GM19043 (cell line): ENCODE data around the gene LPIN3.

Experiments used
- ATAC-seq: cut with Tn5 transposase; IDR thresholded peaks from one replicate; pipeline ENCODE4 v1.9.1; 2021; ENCODE audit warnings: low read depth; ENCODE audit not compliant: unreplicated experiment

LPIN3 gene

DNA sequence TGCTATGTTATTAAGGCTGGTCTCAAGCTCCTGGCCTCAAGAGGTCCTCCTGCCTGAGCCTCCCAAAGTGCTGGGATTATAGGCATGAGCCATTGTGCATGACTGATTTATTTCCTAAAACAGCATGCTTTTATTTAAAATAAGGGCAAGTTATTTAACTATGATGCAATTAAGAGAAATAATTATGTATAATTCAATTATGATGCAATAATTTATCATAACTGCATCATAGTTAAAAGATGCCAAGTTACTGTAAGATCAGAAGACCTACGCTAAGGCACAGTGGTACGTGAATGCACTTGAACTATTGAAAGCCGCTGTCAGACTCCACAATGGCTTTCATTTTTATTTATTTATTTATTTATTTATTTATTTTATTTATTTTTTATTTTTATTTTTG is 50.3 kb downstream of the LPIN3 start:
- no peak for ATAC-seq

DNA sequence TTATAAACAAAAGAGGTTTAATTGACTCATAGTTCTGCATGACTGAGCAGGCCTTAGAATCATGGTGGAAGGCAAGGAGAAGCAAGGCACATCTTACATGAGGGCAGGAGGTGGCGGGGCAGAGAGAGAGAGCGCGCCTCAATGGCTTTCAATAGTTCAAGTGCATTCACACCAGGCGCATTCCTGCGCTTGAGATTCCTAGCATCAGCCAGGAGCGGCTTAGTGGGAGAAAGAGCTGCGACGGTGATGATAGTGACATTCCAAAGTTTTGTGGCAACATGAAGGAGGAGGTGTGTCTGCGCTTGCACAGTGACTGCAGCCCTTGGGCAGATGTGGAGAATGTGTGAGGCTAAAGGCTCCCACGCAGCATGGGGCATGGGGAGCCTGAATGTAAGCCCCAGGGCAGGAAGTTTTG is 51.0 kb downstream of the LPIN3 start:
- ATAC-seq: no peak

DNA sequence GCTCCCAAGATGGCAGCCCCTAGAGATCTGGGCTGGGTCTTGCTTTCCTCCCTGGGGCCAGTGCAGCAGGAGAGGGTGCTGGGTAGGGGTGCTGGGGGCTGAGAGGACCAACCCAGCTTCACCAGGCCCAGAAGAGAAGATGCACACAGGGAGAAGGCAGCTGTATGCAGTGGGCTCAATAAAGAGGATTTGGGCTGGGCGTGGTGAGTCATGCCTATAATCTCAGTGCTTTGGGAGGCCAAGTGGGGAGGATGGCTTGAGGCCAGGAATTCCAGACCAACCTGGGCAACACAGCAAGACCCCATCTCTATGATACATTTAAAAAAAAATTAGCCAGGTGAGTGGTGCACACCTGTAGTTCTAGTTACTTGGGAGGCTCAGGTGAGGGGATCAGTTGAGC is 51.7 kb downstream of the LPIN3 start:
- ATAC-seq: no peak

DNA sequence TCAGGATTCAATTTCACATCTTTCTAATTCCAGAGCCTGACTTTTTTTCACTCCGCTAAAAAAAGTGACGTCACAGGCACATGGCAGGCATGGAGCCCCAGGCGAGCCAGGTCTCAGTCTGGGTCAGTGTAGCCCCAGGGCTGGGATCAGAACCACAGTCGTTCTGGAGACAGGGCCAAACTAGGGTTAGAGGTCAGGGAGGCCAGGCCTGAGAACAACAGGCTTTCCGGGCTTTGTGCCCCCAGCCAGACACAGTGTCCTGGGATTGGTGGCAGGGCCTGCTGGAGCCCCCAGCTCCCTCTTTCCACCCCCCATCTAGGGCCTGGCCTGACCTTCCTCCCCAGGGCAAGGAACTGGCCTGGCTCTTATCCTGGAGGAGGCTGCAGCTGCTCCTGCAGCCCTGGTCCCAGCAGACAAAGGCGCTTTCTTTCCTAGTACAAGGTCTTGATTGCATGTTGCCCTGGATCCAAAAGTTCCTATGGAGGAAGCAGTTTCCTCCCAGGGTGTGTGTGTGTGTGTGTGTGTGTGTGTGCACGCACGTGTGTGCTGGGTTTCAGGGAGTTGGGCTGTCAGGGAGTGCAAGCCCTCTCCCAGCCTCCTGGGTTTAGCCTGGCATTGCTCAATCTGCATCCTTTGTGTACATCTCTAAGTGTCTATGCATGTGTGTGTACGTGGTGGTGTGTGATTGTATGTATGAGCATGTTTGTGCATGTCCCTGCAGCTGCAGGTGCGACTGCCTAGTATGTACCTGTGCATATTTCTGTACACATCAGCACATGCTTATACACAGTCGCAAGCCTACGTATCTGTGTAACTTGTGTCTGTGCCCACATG is 52.5 kb downstream of the LPIN3 start:
- ATAC-seq: no peak

DNA sequence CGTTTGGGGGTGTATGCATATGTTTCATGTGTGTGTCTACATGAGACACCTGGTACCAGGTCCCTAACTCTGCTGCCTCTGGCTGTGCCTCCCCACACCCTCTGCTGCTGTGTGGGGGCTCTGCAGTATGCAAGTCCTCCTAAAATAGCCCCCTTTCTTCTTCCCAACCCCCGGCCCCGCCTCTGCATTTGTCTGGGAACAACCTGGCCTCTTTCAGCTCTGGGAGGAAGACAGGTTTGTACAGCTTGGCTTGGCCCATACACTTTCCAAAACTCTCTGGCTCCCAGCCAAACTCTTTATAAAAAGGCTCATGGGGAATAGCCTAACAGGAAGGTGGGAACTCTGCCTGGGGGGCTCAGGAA is 53.1 kb downstream of the LPIN3 start:
- ATAC-seq: no peak

DNA sequence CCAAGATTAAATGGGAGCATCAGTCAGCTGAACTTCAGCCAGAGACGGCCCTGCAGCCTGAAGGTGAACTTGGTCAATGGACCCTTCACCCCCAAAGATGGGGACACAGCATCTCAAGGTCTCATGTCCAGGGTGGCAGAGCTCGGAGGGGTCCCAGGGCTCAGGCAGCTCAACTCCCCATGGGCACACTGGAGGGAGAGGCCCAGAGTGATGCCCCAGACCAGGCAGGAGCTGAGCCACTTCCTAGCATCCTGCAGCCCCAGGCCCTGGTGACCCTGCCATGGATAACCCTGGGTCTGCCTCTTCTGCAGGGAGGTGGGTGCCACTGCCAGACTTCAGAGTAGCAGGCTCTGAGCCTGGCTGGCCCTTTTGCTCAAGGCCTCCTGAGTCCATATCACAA is 53.5 kb downstream of the LPIN3 start:
- ATAC-seq: no peak

DNA sequence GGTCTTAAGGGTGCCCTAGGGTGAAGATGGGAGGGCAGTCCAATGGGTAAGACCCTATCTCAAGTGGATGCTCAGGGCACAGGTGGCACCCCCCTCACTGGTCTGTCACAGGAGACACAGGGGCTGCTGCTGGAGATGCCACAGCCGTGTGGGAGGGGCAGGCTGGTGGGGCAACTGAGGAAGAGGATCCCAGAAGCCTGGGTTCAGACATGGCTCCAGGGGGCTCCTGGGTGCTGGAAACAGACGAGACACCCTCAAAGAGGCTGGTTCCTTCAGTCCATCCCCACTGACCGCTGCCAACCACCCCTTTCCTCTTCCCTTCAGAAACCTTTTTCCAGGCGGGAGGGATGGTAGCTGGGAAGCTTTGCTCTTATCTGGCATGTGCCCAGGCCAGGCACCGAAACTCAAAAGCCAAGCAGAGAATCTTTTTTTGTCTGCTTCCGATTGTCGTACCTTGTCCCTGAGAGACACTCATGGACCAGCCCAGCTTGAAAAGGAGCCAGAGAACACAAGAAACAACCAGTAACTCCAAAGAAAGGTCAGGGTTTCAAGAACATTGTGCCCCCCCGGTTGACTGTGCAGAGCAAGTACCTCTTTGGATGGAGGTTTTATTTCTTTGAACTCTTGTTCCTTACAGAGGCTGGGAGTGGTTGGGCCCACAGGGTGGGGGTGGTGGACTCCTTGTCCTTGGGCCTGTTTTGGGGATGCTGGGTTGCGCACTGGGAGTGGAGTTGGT is 54.5 kb downstream of the LPIN3 start:
- ATAC-seq: no peak

DNA sequence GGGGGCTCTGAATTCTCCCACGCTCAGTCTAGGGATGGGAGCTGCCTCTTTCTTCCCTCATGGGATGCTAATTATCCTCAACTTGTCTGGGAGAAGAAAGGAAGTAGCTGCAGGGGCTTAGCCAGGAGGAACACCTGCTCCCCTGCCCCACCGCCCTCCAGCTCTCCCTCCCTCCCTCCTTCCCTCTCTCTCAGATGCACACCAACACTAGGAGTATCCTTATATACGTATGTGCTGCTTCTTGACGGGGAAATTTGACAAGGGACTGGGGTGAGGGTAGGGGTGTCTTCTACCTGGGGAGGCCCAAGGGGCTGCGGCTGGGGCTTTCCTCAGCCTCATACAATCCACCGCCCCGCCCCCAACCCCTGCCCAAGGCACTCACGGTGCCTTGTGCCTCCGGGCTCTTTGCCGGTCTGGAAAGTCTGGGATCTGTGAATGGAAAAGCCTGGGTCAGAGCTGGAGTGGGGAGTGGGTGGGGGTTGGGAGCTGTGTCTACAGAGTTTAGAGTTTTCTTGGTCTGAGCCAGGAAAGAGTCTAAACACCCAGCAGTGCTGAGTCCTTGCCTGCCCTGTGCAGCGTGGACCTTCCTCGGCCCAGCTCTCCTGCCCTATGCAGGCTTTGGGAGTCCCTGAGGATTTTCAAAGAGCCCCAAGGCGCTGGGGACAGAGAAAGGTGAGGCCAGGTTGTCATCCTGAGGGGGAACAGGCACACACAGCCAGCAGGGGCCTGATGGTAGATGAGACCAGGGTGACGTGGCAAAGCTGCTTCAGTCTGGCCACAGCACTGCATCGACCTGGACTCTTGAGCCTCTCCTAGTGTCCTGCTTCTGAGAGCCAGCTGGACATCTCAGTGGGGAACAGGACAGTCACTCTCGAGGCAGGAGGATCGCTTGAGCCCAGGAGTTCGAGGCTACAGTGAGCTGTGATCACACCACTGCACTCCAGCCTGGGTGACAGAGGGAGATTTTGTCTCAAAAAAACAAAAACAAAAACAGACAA is 55.3 kb downstream of the LPIN3 start:
- no peak for ATAC-seq

DNA sequence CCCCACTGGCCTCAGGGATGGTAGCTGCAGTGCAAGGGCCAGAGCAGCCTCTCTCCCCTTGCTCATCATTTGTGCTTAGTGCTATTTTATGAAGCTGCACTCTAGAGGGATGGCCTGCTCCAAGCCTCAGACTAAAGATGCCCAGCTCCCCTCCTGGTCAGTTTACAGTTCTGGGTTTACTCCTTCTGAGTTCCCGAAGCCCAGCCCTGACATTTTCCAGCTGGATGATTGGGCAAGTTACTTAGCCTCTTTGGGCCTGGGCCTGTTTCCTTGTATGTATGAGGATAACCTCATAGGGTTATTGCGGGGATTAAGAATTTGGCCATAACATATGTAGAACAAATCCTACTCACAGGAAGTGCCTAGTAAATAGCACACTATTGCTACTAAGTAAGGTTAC is 57.8 kb downstream of the LPIN3 start:
- ATAC-seq: no peak

DNA sequence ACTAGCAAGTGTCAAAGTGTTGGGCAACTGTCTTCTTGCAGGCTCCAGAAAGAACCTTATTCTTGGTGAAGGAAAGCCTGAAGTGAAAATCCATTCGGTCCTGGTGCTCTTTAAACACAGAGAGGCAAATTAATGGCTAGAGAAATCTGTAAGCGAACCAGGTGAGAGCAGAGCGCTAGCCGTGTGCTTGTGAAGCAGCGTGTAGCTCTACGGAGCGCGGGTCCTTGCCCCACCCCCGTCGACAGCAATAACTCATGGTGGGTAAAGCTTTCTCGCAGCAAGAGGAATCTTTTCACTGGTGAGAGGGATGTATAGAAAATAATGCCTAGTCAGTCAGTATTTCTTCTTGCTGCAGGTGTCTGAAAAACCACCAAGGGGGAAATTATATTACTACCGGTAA is 63.0 kb downstream of the LPIN3 start:
- no peak for ATAC-seq

DNA sequence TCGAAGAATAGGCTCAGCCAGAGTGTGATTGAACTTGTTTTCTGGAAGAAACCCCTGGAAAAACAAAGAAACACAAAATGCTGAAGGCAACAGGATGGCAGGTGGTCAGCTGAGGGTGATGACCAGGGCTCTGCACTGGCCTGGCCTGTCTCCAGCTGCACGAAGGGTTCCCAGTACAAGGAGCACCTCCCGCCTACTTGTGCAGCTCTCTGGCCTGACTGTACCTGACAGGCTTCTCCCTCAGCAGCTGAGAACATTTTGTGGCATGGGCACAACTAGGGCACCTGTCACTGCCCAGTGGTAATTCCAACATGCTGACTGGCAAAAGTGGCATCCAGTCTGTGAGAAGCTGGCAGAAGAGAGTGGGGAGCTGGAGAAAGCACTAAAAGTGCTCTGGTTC is 64.8 kb downstream of the LPIN3 start:
- ATAC-seq: no peak

DNA sequence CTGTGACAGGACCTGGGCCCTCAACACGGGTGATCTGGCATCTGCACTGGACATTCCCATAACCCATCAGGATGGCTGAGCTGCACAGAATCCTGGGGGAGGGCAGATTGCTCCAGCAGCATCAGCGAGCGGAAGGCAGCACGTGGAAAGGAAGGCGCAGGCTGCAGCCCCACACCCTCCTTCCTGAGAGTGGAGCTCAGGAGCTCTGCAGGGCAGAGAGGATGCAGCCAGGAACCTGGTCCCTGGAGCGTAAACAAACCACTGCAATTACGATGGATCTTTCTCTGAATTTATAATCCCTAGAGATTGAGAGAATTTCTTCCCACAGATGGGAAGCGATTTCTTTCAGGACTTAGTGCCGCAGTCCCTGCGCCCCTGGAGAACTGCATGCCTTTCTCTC is 65.7 kb downstream of the LPIN3 start:
- ATAC-seq: no peak

DNA sequence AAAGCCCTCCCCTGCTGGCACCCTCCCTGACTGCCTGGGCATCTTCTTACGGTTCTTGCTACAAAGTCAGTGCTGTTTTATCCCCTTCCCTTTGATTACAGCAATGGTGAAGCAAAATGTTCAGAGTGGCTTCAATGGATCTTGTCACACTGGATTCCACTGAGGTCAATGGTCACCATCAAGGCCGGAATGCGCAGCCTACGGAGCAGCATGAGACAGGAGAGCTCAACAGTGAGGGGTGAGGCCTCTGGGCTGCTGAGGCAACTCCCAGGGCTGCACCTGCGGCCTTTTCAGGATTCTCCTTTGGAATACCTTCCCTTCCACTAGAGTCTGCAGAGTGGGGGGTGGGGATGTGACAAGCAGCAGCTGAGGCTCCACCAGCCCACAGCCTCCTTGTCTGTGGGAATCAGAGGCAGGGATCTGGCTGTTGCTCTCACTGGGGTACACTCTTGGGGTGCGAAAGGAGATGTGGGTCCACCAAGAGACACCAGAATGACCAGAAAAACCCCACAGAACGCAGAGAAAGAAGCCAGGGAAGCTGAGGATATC is 66.3 kb downstream of the LPIN3 start:
- ATAC-seq: no peak

DNA sequence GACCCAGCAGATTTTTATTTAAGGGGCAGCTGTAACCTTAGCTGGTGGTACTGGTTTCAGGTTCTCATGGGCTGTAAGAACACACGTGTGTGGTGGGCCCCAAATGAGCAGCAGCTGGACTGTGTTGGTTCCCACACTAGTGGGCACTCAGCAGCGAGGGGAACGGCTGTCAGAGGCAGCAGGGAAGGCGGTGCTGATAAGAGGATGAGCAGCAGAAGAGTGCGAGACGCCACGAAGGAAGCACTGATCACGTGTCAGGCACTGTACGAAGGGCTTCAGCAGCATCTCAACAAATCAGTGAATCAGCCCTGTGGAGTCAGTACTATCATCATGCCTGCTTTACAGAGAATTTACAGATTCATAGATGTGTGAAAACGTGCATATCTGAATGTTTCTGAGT is 67.0 kb downstream of the LPIN3 start:
- no peak for ATAC-seq

DNA sequence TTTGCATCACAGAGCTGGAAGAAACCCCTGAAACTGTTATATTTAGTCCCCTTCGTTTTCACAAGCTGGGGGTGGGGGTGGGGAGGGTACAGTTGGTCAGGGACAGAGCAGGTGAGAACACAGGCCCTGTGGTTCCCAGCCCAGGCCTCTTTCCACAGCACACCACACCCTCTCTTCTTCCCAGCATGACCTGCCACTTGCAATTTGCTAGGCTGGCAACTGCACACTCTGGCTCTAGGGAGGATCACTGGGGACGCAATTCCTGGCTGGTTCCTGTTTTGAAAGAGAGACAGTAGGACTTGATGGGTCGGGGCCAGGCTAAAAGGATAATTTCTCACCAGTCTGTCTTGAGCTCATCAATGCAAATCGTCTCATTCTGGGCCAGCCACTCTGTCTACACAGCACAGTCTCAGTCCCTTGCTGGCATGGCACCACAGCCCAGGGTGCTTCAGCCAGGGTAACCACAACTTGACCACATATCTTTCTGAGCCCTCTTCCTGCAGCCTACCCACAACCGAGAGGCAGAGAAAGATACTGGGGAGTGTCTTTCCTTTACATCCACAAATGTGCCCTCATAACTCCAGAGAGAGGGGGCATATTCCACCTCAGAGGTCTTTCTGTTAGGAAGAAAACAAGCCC is 67.7 kb downstream of the LPIN3 start:
- no peak for ATAC-seq

DNA sequence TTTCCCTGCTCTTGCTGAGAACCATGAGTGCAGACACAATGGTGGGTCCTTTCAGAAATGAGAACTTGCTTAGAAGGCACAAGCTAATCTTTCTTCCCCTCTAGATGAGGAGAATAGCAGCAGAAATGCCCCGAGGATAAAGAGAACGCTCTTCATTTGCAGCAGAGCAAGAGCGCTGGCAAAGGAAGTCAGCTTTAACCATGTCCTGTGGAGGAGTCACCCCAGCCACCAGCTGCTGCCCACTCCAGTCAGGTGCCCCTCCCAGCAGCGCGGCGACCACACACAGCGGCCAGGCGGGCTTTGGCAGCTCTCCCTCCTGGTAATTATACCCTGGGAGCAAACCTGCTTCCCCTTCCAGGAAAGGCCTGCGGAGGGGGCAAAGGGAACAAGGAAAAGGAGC is 68.4 kb downstream of the LPIN3 start:
- ATAC-seq: no peak
